ENCODE data around the gene LYSMD2. TPM values are rescaled to one million over a fixed set of nuclear protein-coding genes. Genes with fewer than 3 reads are reported as not detected.

LYSMD2 gene
- total RNA-seq, 4 donors from 2014 or later = 5.5 to 11.1 (median 9.5) TPM

GRCh38 chr15:51752888-51753287 lies 15.4 kb upstream of the LYSMD2 start:
- no peak for TF ChIP-seq CTCF (IDR thresholded peaks at IDR 0.05; ENCODE audit: low read depth)

GRCh38 chr15:51751697-51752683 lies 14.5 kb upstream of the LYSMD2 start:
- no peak for TF ChIP-seq CTCF (IDR thresholded peaks at IDR 0.05; ENCODE audit: low read depth)

- no peak for TF ChIP-seq CTCF (IDR thresholded peaks at IDR 0.05; ENCODE audit: low read depth)
Measured at GRCh38 chr15:51750792-51751696, 13.6 kb upstream of the LYSMD2 start, which contains the start of gene TMOD2. Gene TMOD2, plus strand, starts transcription at chr15:51751597. Its CDS starts 14,845 bp downstream, at chr15:51766442.

GRCh38 chr15:51750186-51750585 lies 12.7 kb upstream of the LYSMD2 start:
- TF ChIP-seq CTCF (IDR thresholded peaks at IDR 0.05; ENCODE audit: low read depth) = no peak

- TF ChIP-seq CTCF (IDR thresholded peaks at IDR 0.05; ENCODE audit: low read depth) = no peak
Measured at GRCh38 chr15:51749307-51749706, 11.9 kb upstream of the LYSMD2 start.

GRCh38 chr15:51739061-51739712 lies 1.7 kb upstream of the LYSMD2 start:
- no peak for TF ChIP-seq CTCF (IDR thresholded peaks at IDR 0.05; ENCODE audit: low read depth)

Measured in subcutaneous adipose tissue (tissue), 4 donors.